Hepatocyte (in vitro differentiated cells): ENCODE data around the gene NOSIP. TPM values are rescaled to one million over a fixed set of nuclear protein-coding genes. Genes with fewer than 3 reads are reported as not detected.
A peak's percentile ranks its signal among the peaks of the same experiment; 100 is the strongest.

Experiments
- DNase-seq: peaks from one replicate; pipeline ENCODE4 v3.0.0-alpha.2; 2016; ENCODE audit warnings: low spot score
- H2AFZ ChIP-seq: fragments of 200-600 bp; sonication (generic); 2 replicates; pipeline ENCODE4 v1.6.0; 2016; ENCODE audit warnings: antibody characterized with exemption, mild to moderate bottlenecking
- H3K27ac ChIP-seq: fragments of 200-600 bp; sonication (generic); 2 replicates; pipeline ENCODE4 v1.5.1; 2016; ENCODE audit warnings: mild to moderate bottlenecking
- H3K27me3 ChIP-seq: fragments of 200-600 bp; sonication (generic); 2 replicates; pipeline ENCODE4 v1.6.1; 2016
- H3K36me3 ChIP-seq: fragments of 200-600 bp; sonication (generic); replicated peaks from 2 replicates; pipeline ENCODE4 v1.5.1; 2016; ENCODE audit warnings: low read depth; ENCODE audit not compliant: insufficient read depth
- H3K4me1 ChIP-seq: fragments of 200-600 bp; sonication (generic); 2 replicates; pipeline ENCODE4 v1.5.1; 2016; ENCODE audit warnings: mild to moderate bottlenecking, moderate library complexity; ENCODE audit not compliant: insufficient read depth
- H3K4me2 ChIP-seq: fragments of 200-600 bp; sonication (generic); 2 replicates; pipeline ENCODE4 v1.6.0; 2016
- H3K4me3 ChIP-seq: fragments of 200-600 bp; sonication (generic); 2 replicates; pipeline ENCODE4 v1.5.1; 2016; ENCODE audit warnings: mild to moderate bottlenecking
- H3K79me2 ChIP-seq: fragments of 200-600 bp; sonication (generic); 2 replicates; pipeline ENCODE4 v1.6.0; 2017; ENCODE audit warnings: mild to moderate bottlenecking
- H3K9me2 ChIP-seq: fragments of 200-600 bp; sonication (generic); replicated peaks from 2 replicates; pipeline ENCODE4 v1.6.0; 2017; ENCODE audit warnings: mild to moderate bottlenecking; ENCODE audit not compliant: insufficient read depth
- H3K9me3 ChIP-seq: fragments of 200-600 bp; sonication (generic); 2 replicates; pipeline ENCODE4 v1.5.1; 2016; ENCODE audit warnings: low read depth, mild to moderate bottlenecking
- H4K20me1 ChIP-seq: fragments of 200-600 bp; sonication (generic); 2 replicates; pipeline ENCODE4 v1.6.0; 2016; ENCODE audit warnings: mild to moderate bottlenecking; ENCODE audit not compliant: insufficient read depth, poor library complexity, severe bottlenecking
- EZH2 ChIP-seq: fragments of 200-600 bp; sonication (generic); IDR thresholded peaks from 2 replicates; pipeline ENCODE4 v1.6.1; 2016; ENCODE audit warnings: antibody characterized with exemption, mild to moderate bottlenecking, borderline replicate concordance
- EZH2phosphoT487 ChIP-seq: fragments of 200-600 bp; sonication (generic); IDR thresholded peaks from one replicate; pipeline ENCODE4 v1.6.1; 2018; ENCODE audit warnings: antibody characterized with exemption, mild to moderate bottlenecking, low read depth, moderate library complexity; ENCODE audit not compliant: unreplicated experiment, severe bottlenecking
- WGBS: methylation state at CpG from one replicate; pipeline ENCODE4 v1.1.6; 2016; ENCODE audit warnings: low lambda C conversion rate; ENCODE audit errors: missing lambda C conversion rate; 5-methylcytosine and 5-hydroxymethylcytosine counted together
- polyA plus RNA-seq: library from polyadenylated mRNA; unstranded; fragments of >200 nt; fragmentation: Nextera tagmentation; extraction: Ambion mirVana; gene quantifications from 2 replicates; pipeline ENCODE4 v1.2.1, GENCODE V29; 2016
- total RNA-seq: library from RNA; depleted of rRNA; stranded (reverse); fragments of >200 nt; gene quantifications from 2 replicates; pipeline ENCODE4 v1.2.3, GENCODE V29; 2014
- TF ChIP-seq, protein P1 (sequence below): fragments of 200-600 bp; sonication (generic); IDR thresholded peaks from 2 replicates; pipeline ENCODE4 v1.5.1; 2016; ENCODE audit warnings: antibody characterized with exemption, mild to moderate bottlenecking; ENCODE audit not compliant: poor library complexity

NOSIP gene
- total and polyA plus RNA-seq, 2 experiments from 2014 or later = 52.8 to 93.9 TPM

DNA sequence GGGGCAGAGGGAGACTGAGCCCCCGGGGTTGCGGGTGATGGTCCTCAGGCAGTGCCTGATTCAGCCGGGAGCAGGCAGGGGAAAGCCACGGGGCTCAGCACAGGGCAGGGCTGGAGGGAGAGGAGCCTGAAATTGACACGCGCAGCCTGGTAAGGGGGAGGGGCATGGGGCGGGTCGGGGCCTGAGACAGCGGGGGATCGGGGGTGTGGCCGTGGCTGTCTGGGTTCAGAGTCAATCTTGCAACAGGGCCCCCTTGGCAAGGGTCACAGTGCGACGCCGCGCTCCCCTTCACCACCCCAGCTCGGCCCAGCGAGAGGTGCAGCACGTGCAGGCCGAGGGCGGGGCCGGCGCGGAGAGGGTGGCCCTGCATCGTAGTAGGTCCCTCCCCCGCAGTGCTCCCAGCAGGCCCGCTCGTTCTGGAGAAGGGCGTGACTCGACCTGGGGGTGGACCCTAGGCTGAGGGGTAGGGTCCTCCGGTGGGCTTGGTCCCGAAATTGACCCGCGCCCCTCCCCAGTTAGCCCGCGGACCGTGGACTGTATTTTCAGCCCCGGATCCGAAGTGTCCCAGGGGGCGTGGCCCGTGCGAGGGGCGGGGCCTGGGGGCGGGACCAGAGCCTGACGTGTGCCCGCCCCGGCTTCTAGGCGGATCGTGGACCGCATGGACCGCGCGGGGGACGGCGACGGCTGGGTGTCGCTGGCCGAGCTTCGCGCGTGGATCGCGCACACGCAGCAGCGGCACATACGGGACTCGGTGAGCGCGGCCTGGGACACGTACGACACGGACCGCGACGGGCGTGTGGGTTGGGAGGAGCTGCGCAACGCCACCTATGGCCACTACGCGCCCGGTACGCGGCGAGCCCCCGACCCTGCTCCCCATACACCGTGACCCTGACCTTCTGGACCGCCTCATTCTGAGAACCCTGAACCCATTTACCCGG lies 46.5 kb downstream of the NOSIP start:
- Histone ChIP-seq H3K4me3 (peak overlapping the region; percentile 43), H2AFZ (peak overlapping the region; percentile 32), H3K27me3 (no peaks in the 10 kb centered on the region), H3K9me2 (no peaks in the 10 kb centered on the region), H3K4me2 (peak overlapping the region; percentile 89), H3K36me3 (no peaks in the 10 kb centered on the region), H3K27ac (peak overlapping the region; percentile 75), H3K9me3 (no peaks in the 10 kb centered on the region), H4K20me1 (no peaks in the 10 kb centered on the region), H3K4me1 (peaks cover 10% of the 10 kb centered on the region), H3K79me2 (no peaks in the 10 kb centered on the region)
- no peak for TF ChIP-seq EZH2phosphoT487
- TF ChIP-seq, protein P1, sequence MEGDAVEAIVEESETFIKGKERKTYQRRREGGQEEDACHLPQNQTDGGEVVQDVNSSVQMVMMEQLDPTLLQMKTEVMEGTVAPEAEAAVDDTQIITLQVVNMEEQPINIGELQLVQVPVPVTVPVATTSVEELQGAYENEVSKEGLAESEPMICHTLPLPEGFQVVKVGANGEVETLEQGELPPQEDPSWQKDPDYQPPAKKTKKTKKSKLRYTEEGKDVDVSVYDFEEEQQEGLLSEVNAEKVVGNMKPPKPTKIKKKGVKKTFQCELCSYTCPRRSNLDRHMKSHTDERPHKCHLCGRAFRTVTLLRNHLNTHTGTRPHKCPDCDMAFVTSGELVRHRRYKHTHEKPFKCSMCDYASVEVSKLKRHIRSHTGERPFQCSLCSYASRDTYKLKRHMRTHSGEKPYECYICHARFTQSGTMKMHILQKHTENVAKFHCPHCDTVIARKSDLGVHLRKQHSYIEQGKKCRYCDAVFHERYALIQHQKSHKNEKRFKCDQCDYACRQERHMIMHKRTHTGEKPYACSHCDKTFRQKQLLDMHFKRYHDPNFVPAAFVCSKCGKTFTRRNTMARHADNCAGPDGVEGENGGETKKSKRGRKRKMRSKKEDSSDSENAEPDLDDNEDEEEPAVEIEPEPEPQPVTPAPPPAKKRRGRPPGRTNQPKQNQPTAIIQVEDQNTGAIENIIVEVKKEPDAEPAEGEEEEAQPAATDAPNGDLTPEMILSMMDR = no peak
- TF ChIP-seq EZH2 = no peak
- DNase-seq = peak; percentile 88
- 16% methylated on average over 43 of the region's 87 CpGs for WGBS

DNA sequence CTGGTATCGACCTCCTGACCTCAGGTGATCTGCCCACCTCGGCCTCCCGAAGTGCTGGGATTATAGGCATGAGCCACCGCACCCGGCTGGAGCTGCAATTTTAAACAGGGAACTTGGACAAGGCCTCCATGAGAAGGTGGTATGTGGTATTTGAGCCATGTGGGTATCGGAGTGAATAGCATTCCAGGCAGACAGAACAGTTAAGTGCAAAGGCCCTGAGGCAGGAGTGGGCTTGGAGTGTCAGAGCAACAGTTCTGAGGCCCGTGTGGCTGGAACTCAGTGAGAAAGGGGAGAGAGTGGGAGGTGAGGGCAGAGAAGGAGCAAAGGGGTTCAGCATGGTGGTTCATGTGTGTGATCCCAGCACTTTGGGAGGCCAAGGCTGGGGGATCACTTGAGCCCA lies 49.6 kb downstream of the NOSIP start:
- Histone ChIP-seq H3K4me1 (peaks cover 10% of the 10 kb centered on the region), H3K4me3 (no peak overlapping the region), H3K79me2 (no peaks in the 10 kb centered on the region), H4K20me1 (no peaks in the 10 kb centered on the region), H3K27ac (no peak overlapping the region), H3K9me3 (no peaks in the 10 kb centered on the region), H3K27me3 (no peaks in the 10 kb centered on the region), H3K4me2 (no peak overlapping the region), H3K9me2 (no peaks in the 10 kb centered on the region), H3K36me3 (no peaks in the 10 kb centered on the region), H2AFZ (no peak overlapping the region)
- no peak for DNase-seq
- 86% methylated on average over 7 of the region's 7 CpGs for WGBS
- TF ChIP-seq EZH2 (no peak), EZH2phosphoT487 (no peak)
- TF ChIP-seq, protein P1 = no peak

DNA sequence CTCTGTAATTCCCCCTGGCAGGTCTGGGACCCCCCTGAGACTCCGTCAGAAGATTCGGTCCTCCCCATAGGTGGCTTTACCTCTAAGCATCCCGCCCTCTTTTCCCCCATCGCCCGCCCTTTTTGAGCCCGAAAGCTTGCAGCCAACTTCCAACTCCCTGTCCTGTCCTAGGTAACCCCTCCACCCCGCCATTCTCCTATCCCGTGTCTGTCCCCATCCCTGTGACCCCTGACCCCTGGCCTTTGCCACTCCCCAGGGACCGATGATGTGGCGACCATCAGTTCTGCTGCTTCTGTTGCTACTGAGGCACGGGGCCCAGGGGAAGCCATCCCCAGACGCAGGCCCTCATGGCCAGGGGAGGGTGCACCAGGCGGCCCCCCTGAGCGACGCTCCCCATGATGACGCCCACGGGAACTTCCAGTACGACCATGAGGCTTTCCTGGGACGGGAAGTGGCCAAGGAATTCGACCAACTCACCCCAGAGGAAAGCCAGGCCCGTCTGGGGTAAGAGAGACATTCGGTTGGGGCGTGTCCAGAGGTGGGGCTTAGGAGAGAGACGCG lies 52.1 kb downstream of the NOSIP start:
- Histone ChIP-seq H3K27ac (no peak overlapping the region), H3K9me3 (no peaks in the 10 kb centered on the region), H3K4me3 (no peak overlapping the region), H3K27me3 (no peaks in the 10 kb centered on the region), H3K36me3 (no peaks in the 10 kb centered on the region), H2AFZ (no peak overlapping the region), H3K79me2 (no peaks in the 10 kb centered on the region), H3K9me2 (no peaks in the 10 kb centered on the region), H3K4me1 (peaks cover 7% of the 10 kb centered on the region), H3K4me2 (peak overlapping the region; percentile 70), H4K20me1 (no peaks in the 10 kb centered on the region)
- 89% methylated on average over 21 of the region's 25 CpGs for WGBS
- no peak for DNase-seq
- TF ChIP-seq EZH2phosphoT487 = no peak
- TF ChIP-seq, protein P1 = no peak
- TF ChIP-seq EZH2 = no peak
